SK-N-MC (cell line): Measurements from ENCODE around the gene MX2.

ENCODE experiments used
- EZH2 ChIP-seq: fragments of 200-600 bp; sonication (generic); IDR thresholded peaks from one replicate; pipeline ENCODE4 v1.6.1; 2017; ENCODE audit warnings: antibody characterized with exemption
- POLR2AphosphoS5 ChIP-seq: IDR thresholded peaks from 2 replicates; pipeline ENCODE4 v1.6.1; 2012; ENCODE audit warnings: mild to moderate bottlenecking, low read depth, low read length, borderline replicate concordance

DNA sequence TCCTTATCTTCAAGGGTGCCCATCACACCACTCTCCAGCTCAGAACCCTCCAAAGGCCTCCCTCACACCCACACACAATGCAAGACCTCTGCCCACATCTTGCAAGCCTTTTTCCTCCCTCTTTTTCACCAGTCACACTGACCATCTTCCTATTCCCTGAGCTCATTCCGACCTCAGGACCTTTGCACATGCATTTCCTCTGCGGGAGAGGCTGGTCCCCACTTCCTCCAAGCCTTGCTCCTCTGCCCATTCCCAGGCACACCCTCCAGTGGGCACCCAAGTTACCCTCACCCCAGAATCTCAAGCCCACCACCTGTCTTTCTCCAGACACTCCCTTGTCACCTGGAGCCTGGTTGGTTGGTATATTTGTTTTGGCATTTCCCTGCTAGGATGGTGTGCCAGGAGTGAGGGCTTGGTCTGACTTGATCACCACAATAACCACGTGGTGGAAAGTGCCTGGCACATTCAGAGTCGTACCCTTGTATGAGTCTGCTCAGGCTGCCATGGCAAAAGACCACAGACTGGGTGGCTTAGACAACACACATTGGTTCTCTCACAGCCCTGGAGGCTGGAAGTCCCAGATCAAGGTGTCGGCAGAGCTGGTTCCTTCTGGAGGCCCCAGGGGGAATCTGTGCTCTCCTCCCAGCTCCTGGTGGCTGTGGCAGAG, 13.2 kb downstream of the MX2 start:
- TF ChIP-seq EZH2: no peak
- TF ChIP-seq POLR2AphosphoS5: no peak
